Kidney epithelial cell (primary cell): ENCODE results near the gene TYW1. TPM values are rescaled to one million over a fixed set of nuclear protein-coding genes. Genes with fewer than 3 reads are reported as not detected.
"Not testable (repeated sequence)": the region's sequence is repeated elsewhere in the genome, so short reads cannot be mapped to it uniquely, and the experiment has no call there.

Source experiments
- DNase-seq: peaks from one replicate; pipeline ENCODE4 v3.0.0-alpha.2; 2010; ENCODE audit warnings: low read depth
- H3K27me3 ChIP-seq: 2 replicates; pipeline ENCODE4 v1.6.0; 2011; ENCODE audit warnings: low read length; ENCODE audit not compliant: control insufficient read depth, insufficient read depth
- H3K36me3 ChIP-seq: 2 replicates; pipeline ENCODE4 v1.5.1; 2011; ENCODE audit warnings: low read length; ENCODE audit not compliant: control insufficient read depth, insufficient read depth
- H3K4me3 ChIP-seq: 2 replicates; pipeline ENCODE4 v1.5.1; 2011; ENCODE audit warnings: low read depth, mild to moderate bottlenecking, control low read depth, low read length
- CTCF ChIP-seq: IDR thresholded peaks from 2 replicates; pipeline ENCODE4 v1.5.1; 2011; ENCODE audit warnings: mild to moderate bottlenecking, moderate library complexity, low read length, control low read depth, inconsistent platforms; ENCODE audit not compliant: insufficient read depth, poor library complexity, severe bottlenecking
- total RNA-seq: library from RNA; depleted of rRNA; stranded (reverse); fragments of >200 nt; gene quantifications from 2 replicates; pipeline ENCODE4 v1.2.3, GENCODE V29; 2015

The TYW1 gene
- total RNA-seq = 12.7 and 19.0 TPM in 2 replicates

- H3K36me3 ChIP-seq, H3K27me3 ChIP-seq: not testable (repeated sequence)
- peak; percentile 80 for DNase-seq
- H3K4me3 ChIP-seq = peak within 1 kb of the TSS; percentile 58
Measured at GRCh38 chr7:66996444-66997191, at the start of gene TYW1. TYW1 (plus strand) TSS chr7:66996833; CDS start chr7:66996979, 146 bp downstream.

GRCh38 chr7:66948480-66949109 is 48.0 kb upstream of the TYW1 start:
- Histone ChIP-seq H3K4me3 (no peak overlapping the region), H3K27me3 (no peaks in the 10 kb centered on the region), H3K36me3 (peaks cover 6% of the 10 kb centered on the region)
- no peak for TF ChIP-seq CTCF
- no peak for DNase-seq

GRCh38 chr7:66950311-66950710 is 46.3 kb upstream of the TYW1 start:
- no peak for DNase-seq
- TF ChIP-seq CTCF = no peak
- no peaks in the 10 kb centered on the region for H3K27me3 ChIP-seq
- no peak overlapping the region for H3K4me3 ChIP-seq
- peaks cover 3% of the 10 kb centered on the region for H3K36me3 ChIP-seq

GRCh38 chr7:66950763-66951162 is 45.9 kb upstream of the TYW1 start:
- no peak for TF ChIP-seq CTCF
- Histone ChIP-seq H3K4me3 (no peak overlapping the region), H3K36me3 (peaks cover 3% of the 10 kb centered on the region), H3K27me3 (no peaks in the 10 kb centered on the region)
- no peak for DNase-seq

- Histone ChIP-seq H3K36me3 (peaks cover 3% of the 10 kb centered on the region), H3K27me3 (no peaks in the 10 kb centered on the region), H3K4me3 (no peak overlapping the region)
- peak; percentile 73 for DNase-seq
- no peak for TF ChIP-seq CTCF
Measured at GRCh38 chr7:66952343-66953043, 44.1 kb upstream of the TYW1 start.

- Histone ChIP-seq H3K27me3 (no peaks in the 10 kb centered on the region), H3K4me3 (no peak overlapping the region), H3K36me3 (peaks cover 3% of the 10 kb centered on the region)
- TF ChIP-seq CTCF = no peak
- DNase-seq = no peak
Measured at GRCh38 chr7:66953044-66953427, 43.6 kb upstream of the TYW1 start.
